Activated CD4-positive, CD25-positive, alpha-beta regulatory T cell (primary cell): ENCODE data around the gene GUCD1.

ENCODE experiments used
- DNase-seq, 4 experiments: peaks; one replicate each; lab custom pipeline; 2025; lab: John Stamatoyannopoulos, UW

The GUCD1 gene

GRCh38 chr22:24529898-24530297, 25.0 kb downstream of the GUCD1 start:
- no peak for DNase-seq

GRCh38 chr22:24526191-24526590, 28.7 kb downstream of the GUCD1 start:
- DNase-seq = no peak

DNA sequence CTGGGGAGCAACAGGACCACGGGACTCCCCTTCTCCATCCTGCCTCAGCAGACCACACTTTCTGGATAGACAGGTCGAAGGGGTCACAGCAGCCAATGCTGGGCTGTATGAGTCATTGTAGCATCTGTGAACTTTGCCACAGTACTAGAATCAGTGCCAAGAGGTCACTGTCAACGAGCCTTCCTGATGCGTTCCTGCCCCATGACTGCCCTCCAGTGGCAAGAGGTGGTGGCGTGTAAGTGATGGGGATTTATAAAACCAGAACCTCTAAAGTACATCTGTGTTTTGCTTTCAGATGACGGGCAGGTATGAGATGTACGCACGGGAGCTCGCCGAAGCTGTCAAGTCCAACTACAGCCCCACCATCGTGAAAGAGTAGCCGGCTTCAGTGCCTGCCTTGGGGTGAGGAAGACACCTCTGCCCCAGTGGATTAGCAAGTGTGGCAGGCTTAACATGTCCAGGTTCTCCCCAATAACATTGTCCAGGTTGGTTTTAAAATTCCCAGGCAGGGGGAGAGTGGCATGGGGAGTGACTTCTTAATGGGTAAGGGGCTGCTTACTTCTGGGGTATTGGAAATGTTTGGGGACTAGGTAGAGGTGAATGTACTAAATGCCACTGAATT, 29.4 kb downstream of the GUCD1 start:
- DNase-seq = peak; percentile 46 to 67 (median 58)

GRCh38 chr22:24523873-24524272, 31.1 kb downstream of the GUCD1 start:
- DNase-seq = no peak

DNA sequence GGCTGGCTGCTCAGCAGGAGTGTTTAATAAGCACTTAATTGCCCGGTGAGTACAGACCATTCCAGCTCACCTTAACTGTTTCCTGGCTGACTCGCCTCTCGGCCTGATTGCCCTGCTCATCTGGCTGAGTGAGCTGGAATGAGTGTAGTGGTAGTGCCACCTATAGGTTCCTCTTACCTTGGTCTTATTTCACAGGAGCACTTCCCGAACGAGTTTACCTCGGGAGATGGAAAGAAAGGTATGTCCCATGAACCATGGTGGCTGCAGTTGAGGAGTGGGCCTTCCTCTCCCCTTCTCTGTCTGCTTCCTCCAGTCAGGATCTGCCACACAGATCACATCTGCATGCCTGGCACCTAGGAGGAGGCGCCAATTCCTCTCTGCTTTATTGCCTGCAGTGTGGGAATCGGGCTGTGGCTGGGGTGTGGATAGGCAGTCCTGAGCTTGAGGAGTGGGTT, 33.1 kb downstream of the GUCD1 start:
- DNase-seq = no peak

- DNase-seq = no peak
Measured at GRCh38 chr22:24519496-24519895, 35.4 kb downstream of the GUCD1 start.

- DNase-seq = no peak
Measured at GRCh38 chr22:24518771-24519485, 36.0 kb downstream of the GUCD1 start.

GRCh38 chr22:24518228-24518627, 36.7 kb downstream of the GUCD1 start:
- no peak for DNase-seq

- no peak for DNase-seq
Measured at GRCh38 chr22:24517446-24517845, 37.5 kb downstream of the GUCD1 start.

GRCh38 chr22:24516301-24516737, 38.6 kb downstream of the GUCD1 start:
- no peak for DNase-seq

DNA sequence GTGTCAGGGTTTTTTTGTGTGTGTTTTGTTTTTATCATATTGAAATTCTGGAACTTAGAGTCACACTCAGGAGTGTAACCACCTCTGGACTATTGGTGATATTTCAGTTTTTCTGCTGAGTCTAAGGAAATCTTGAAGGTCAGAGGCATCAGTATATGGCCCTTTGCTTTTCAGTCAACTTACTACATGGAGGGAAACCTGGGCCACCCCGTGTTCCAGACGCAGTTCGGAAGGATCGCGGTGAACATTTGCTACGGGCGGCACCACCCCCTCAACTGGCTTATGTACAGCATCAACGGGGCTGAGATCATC, 40.0 kb downstream of the GUCD1 start:
- no peak for DNase-seq

DNA sequence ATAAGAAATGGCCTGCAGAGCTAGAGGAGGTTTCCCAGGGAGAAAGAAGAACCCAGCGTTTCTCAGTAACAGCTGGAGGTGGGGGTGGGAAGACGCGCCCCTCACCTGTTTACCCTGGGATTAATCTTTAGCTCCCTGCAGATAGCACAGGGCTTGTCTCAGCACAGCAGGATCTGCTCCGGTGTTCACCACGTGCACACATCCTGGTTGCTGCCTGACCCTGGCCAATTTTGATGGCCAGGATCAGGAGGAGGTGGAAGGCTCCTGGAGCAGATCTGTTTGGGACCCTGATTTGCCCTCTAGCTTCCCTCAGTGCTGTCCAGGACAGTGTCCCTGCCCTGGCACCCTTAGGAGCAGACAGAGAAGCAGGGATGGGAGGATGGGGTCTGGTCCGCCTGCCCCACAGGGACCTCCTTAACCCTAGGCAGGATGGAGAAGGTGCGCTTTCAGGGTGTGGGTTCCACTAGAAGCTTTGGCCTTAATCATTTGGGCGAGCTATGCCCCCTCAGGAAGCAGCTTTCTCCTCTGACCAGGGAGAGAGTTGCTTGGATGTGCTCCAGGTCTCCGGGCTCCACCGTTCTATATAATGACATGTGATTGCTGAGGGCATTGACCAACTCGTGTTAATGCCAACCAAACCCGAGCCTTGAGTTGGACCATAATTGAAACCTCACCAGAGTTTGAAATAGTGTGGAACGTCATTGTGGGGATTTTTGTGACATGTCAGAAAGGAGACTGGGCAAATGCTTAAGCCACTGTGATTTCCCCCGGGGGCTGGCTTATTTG, 40.5 kb downstream of the GUCD1 start:
- no peak for DNase-seq

GRCh38 chr22:24513378-24514240, 41.3 kb downstream of the GUCD1 start:
- DNase-seq = no peak

- DNase-seq = no peak
Measured at GRCh38 chr22:24512043-24512442, 42.9 kb downstream of the GUCD1 start.

- DNase-seq = no peak
Measured at GRCh38 chr22:24510637-24511625, 44.0 kb downstream of the GUCD1 start.

GRCh38 chr22:24507716-24508115, 47.2 kb downstream of the GUCD1 start:
- DNase-seq = no peak

- DNase-seq = no peak
Measured at GRCh38 chr22:24506802-24507438, 48.0 kb downstream of the GUCD1 start.

- no peak for DNase-seq
Measured at GRCh38 chr22:24504956-24505736, 49.8 kb downstream of the GUCD1 start.

DNA sequence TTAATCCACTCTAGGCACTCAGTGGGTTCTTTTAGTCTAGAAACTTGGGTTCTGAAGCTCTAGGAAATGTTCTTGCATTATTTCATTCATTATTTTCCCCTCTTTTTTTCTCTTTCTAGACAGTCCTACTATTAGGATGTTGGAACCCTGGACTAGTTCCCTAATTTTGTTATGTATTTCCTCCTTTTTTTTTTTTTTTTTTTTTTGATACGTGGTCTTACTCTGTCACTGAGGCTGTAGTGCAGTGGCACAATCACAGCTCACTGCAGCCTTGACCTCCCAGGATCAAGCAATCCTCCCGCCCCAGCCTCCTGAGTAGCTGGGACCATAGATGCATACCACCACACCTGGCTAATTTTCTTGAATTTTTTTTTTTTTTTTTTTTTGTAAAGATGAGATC, 50.4 kb downstream of the GUCD1 start:
- no peak for DNase-seq
